ENCODE measurements around the gene CDH18.

The CDH18 gene

DNA sequence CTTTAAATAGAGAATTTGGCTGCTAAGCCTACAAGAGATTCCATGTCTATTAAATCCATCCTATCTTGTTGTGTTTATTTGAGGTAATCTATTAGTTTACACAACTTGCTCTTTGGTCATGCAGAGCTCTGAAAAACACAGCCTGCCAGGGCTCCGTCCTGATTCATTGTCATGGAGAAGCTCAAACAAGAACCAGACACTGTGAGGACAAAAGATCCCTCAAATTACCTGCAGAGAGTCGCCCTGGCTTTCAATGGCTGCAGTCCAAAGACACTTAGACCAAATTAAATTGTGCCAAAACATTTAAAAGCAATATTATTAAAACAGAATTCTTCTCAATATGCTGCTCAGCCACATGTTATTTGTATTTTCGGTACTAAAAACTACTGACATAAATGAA is 60.1 kb downstream of the CDH18 start:
- FAIRE-seq = no peak

DNA sequence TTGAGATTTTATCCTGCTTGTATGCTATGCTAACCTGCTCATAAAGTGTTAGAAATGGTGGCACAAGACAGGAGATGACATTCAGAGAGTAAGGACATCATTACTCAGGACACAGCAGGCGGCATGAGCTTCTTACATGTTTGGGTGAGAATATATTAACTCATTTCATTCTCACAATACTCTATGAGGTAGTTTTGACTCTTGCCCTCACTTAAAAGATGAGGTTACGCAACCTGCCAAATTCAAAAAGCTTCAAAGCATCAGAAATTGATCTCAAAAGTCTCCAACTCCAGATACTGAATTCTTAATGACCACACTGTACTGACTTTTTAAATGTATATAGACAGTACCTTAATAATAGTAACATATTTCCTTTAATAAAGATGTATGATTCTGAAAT is 60.8 kb downstream of the CDH18 start:
- FAIRE-seq = no peak

DNA sequence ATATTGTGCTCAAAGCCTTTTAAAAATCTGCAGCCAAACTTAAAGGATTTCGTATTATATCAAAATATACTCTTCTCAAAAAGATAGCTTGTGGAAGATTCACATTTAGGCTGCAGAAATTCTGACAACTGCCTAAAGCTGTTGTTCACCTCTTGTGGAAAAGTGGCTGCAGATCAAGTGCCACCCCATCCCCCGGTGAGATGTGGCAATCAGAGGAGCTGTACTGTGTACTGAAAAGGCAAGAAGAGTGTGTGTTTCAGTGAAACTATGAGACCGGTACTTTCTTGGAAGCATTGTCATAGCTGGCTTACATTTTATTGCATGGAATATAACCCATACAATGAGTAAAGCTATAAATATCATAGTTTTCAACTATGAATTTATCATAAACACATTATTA is 64.3 kb downstream of the CDH18 start:
- no peak for FAIRE-seq

DNA sequence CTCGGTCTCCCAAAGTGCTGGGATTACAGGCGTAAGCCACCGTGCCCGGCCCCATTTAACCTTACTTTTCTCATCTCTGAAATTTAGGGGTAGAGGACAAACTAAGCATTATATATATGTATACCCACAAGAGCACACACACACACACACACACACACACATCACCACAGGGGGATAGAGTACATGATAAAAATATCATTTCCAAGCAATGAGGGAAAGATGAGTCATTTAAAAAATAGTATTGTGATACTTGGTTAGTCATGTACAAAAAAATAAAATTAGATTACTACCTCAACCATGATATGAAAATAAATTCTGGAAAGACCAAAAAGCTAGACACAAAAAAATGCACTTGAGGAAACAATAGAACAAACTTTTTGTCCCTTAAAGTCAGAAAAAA is 67.2 kb downstream of the CDH18 start:
- FAIRE-seq = no peak

DNA sequence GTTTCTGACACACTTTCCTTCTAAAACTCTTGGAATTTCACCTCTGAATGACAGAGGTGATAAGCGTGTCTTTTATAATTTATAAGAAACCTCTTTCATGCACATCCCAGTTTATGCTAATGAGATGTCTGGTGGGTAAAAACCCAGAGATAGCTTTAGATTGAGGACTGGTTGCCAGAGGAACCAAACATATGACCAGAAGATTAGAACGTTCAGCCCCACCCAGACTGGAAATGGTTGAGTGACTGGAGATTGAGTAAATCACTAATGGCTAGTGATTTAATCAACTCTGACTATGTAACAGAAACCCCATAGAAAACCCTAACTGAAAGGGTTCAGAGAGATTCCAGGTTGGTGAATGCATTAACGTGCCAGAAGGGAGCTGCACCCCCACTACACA is 69.2 kb downstream of the CDH18 start:
- FAIRE-seq = no peak

DNA sequence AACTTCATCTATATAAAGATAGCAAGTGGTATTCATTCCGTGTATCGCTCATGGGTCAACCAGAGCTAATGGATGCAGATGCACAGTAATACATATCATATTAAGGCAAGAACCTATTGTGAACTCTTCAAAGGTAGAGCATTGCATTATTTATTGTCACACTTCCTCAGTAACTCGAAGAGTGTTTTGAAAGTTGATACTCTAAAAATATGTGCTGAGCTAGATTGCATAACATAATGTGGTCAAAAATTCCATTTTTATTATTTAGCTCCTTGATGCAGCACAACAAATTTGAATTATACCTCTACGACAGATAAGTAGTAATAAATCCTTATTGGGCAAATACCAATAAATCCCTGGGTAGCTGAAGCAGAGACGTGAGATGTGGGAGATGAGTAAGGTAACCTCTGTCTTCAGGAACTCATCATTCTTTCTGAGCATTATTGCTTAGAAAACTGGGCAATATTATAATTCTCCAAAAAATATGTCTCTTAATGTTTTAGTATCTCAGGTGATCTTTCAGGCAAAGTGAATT is 70.3 kb downstream of the CDH18 start:
- no peak for FAIRE-seq

GRCh38 chr5:19910136-19910535 is 77.9 kb downstream of the CDH18 start:
- FAIRE-seq = no peak

DNA sequence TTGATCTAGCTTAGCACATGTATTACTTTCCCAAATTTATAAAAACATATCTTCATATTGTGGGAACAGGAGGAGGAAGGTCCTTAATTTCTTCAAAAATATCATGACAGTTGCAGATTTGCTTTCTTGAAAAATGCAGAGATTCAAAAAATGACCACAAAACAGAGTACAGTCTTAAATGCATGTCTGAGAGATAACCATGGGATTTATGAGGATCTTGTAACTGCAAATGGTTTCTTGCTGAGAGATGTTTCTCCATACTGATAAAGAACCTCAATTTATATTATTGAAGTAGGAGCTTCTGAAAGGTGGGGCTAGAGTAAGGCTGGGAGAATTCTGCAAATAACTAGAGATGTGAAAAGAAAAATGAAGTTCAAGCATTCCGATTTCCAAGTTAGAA is 83.2 kb downstream of the CDH18 start:
- no peak for FAIRE-seq

- FAIRE-seq = no peak
Measured at GRCh38 chr5:19903611-19904010, 84.4 kb downstream of the CDH18 start.

GRCh38 chr5:19902316-19902934 is 85.6 kb downstream of the CDH18 start:
- FAIRE-seq = no peak

- FAIRE-seq = peak; percentile 80
Measured at GRCh38 chr5:19900269-19900668, 87.7 kb downstream of the CDH18 start.

GRCh38 chr5:19891658-19892057 is 96.3 kb downstream of the CDH18 start:
- no peak for FAIRE-seq

DNA sequence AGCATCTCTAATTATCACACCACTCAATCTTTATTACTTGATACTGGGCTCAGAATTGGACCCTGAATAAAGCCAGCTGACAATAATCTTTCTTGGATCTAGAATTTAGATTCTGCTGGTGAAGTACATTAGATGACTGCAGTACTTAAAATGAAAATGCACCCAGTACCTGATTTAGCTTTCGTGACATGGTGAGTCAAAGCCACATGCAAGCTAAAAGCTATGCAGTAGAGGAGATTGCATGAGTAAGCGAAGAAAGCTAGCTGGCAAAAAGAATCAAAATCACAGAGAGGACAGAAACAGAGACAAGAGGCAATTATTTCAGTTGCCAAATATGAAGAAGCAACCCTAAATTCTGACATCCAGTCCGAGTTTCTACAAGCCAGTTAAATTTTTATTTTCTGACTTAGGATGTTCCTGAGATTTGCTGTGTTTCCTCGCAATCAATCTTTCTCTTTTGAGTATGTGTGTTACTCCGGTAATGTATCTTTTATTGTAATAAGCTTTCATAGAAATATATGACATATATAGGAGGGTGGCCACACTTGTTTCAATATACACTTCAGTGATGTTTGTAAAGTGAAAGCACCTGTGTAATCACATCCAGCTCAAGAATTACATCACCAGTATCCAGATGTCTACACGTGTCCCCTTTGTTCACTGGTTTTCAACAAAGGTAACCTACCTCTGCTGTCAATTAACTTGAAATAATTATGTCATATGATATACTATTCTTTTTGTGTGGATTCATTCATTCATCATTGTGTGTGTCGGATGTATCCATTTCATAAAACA is 101.7 kb downstream of the CDH18 start:
- FAIRE-seq = no peak

- FAIRE-seq = no peak
Measured at GRCh38 chr5:19885040-19885824, 102.8 kb downstream of the CDH18 start.

- FAIRE-seq = no peak
Measured at GRCh38 chr5:19880859-19881436, 107.1 kb downstream of the CDH18 start.

DNA sequence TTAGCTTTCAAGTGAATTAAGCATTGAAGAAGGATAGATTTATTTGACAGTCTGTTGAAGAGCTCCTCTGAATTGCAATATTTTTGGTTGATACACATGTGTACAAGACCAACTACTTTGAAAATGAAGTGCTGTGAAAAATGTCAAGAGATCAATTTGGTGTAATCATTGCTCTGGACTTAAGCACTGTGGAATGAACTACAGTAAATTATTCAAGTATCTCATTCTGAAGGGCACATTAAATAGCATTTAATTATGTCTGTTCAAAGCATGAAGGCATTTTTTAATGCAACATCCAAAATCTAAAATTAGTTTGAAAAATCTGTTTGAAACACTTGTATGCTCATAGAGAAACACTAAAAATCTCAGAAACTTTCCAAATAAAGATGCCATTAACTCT is 107.5 kb downstream of the CDH18 start:
- no peak for FAIRE-seq

DNA sequence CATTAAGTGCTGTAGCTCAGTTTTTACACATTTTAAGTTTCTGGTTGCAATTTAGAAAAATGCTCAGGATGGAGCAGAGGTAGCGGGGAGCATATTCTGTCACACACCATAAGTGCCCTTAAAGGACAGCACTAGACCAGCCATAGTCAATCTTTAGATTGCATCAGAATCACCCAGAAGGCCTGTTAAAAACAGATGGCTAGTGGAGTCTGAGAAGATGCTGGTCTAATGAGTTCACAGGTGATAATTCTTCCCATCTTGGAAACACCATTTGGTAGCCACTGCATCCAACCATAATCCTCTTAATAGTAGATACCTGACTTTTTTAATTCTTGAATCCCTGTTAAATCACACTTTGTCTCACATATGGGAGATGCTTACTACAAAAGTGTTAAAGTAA is 113.2 kb downstream of the CDH18 start:
- FAIRE-seq = no peak

DNA sequence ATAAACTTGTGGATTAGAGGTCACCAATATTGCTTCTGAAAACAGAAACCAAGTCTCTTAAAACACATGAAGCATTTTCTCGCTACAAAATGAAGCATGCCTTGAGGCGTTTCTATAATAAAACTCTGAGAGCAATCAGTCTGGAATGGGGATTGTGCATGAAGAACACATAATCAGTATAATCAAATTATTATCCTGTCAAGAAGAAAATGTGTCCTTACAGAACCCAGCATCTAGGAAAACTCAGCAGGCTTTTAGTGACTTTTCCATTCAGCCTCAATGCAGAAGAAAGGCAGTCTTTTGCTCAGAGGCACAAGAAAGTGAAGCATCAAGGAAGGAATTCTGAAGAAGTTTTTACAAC is 121.9 kb downstream of the CDH18 start:
- FAIRE-seq = no peak

GRCh38 chr5:19865336-19866089 is 122.5 kb downstream of the CDH18 start:
- no peak for FAIRE-seq

DNA sequence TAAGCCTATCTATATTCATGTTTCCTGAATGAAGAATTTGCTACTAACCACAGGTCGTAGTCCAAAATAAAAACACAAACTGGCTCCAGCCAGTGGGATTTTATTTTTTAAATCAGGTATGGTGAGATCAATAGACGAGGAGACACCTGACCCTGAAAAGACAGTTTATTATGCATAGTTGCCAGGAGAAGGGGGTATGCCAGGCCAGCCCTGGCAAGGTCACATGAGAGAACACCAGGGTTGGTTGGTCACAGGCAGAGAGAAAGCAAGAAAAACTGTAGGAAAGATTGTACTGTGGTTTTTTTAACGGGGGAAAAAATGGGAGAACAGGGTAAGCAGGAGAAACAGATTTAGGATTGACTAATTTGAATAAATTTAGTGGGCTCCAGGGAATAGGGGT is 125.3 kb downstream of the CDH18 start:
- no peak for FAIRE-seq

DNA sequence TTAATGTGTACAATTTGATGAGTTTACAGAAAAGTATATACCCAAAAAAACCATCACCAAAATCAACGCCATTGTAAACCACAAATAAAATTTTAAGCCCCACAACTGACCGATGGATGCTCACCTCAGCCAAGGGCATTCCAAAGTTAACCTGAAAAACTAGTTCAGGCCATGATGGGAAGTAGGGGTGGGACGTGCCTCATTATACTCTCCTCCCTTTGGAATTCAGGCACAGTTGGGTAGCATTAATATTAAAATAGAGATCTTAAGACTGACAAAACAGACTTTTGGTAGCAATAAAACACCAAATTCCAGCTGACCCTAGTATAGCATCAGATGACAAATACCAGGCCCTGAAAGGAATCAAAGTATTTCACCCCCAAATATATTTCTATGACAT is 129.0 kb downstream of the CDH18 start:
- no peak for FAIRE-seq

DNA sequence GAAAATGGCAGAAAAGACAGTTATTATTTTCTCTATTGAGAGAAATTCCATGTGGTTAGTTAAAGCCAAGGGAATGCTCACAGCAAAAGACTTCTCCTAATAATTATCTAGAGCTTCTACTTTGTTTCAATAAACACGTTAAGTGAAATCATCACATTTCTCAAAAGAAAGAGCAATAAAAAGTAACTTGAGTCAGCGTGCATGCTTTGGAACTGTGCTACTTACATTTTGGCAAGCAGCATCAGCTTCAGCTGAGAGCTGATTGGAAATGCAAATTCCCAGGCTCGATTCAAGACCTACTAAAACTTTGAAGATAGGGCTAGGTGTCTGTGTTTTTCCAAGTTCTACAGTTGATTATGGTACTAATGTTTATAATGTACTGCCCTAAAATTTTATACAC is 132.1 kb downstream of the CDH18 start:
- FAIRE-seq = no peak

- no peak for FAIRE-seq
Measured at GRCh38 chr5:19855453-19855852, 132.5 kb downstream of the CDH18 start.
